ENCODE measurements around the gene TP53INP2. TPM values are rescaled to one million over a fixed set of nuclear protein-coding genes. Genes with fewer than 3 reads are reported as not detected.
"Not testable (repeated sequence)": the region's sequence is repeated elsewhere in the genome, so short reads cannot be mapped to it uniquely, and the experiment has no call there.

TP53INP2 gene
- total and polyA plus RNA-seq, 2 of the 4 experiments (the other 2 are of a cell fraction) = 1.3 to 7.4 TPM

- Histone ChIP-seq H3K9ac (ENCODE audit: low read depth, low read length) (no peak overlapping the region), H3K4me3 (ENCODE audit: insufficient read depth, low read depth, low read length) (no peak overlapping the region), H4K91ac (ENCODE audit: insufficient read depth, low read depth, low read length) (no peak overlapping the region), H3K4me2 (ENCODE audit: low read depth, low read length) (no peak overlapping the region), H3K56ac (ENCODE audit: extremely low read depth, insufficient read depth, low read length) (no peak overlapping the region), H2BK20ac (ENCODE audit: low read depth, low read length) (no peak overlapping the region), H3K27ac (ENCODE audit: insufficient read depth, low read length) (no peak overlapping the region), H2BK15ac (ENCODE audit: low read depth, low read length) (no peak overlapping the region), H3K14ac (replicated peaks; ENCODE audit: low read depth, low read length) (no peak overlapping the region), H4K8ac (ENCODE audit: low read depth in 2 of 2, low read length in 2 of 2) (no peak overlapping the region), H3K4ac (ENCODE audit: low read depth, low read length) (no peak overlapping the region), H3K9me1 (ENCODE audit: insufficient read depth, low read length) (peaks cover 6% of the 10 kb centered on the region), H2BK5ac (ENCODE audit: low read depth, low read length, poor library complexity, severe bottlenecking) (no peak overlapping the region), H3K4me1 (ENCODE audit: control insufficient read depth, insufficient read depth, low read length) (peaks cover 2% of the 10 kb centered on the region; the same call in 1 of the 2 replicates), H3K9me3 (ENCODE audit: control insufficient read depth, insufficient read depth, low read length) (no peaks in the 10 kb centered on the region), H3K18ac (ENCODE audit: low read depth, low read length) (no peak overlapping the region), H2AK5ac (ENCODE audit: low read depth, low read length) (no peak overlapping the region), H3K23ac (ENCODE audit: low read depth, low read length) (no peak overlapping the region), H3K36me3 (ENCODE audit: control insufficient read depth, insufficient read depth, low read length) (no peaks in the 10 kb centered on the region), H2AK9ac (replicated peaks; ENCODE audit: low read depth, low read length, poor library complexity) (no peak overlapping the region), H3K27me3 (ENCODE audit: control insufficient read depth, insufficient read depth, low read length) (no peaks in the 10 kb centered on the region), H2BK120ac (ENCODE audit: low read depth, low read length) (no peak overlapping the region), H4K5ac (ENCODE audit: low read depth, low read length) (no peak overlapping the region), H4K20me1 (ENCODE audit: insufficient read depth, low read length) (peaks cover 12% of the 10 kb centered on the region; the same call in 1 of the 2 replicates), H3K79me1 (ENCODE audit: low read depth in 1 of 2, low read length in 2 of 2) (peaks cover 3 to 15% of the 10 kb centered on the region in 2 experiments; a peak in 3 of 4 replicates), H2AFZ (replicated peaks; ENCODE audit: low read length, poor library complexity) (no peak overlapping the region)
- in situ Hi-C loops (cut with MboI; ENCODE audit: low sequenced_read_pairs) = no loop called here
- DNase-seq (peak; percentile 10), ATAC-seq (ENCODE audit: low read depth) (peak; percentile 29; the same call in 1 of the 2 replicates)
- CTCF ChIA-PET = interaction anchor here (0.7 kb wide), 1 partner anchor 134 kb away, joined by 3 read pairs; no protein-coding TSS in a partner anchor
- BruUV-seq (replicated peaks) = no TSS peak
- dilution Hi-C loops (cut with HindIII; ENCODE audit: low sequenced_read_pairs, unreplicated experiment) = no loop called here
- POLR2A ChIA-PET (ENCODE audit: unreplicated experiment) = no interaction called here
- WGBS, 2 experiments (ENCODE audit: extremely low coverage in 2 of 2, insufficient read length in 1 of 2) = no CpG with 5 or more reads among the region's 5 CpGs
- intact Hi-C loops (cut with micrococcal nuclease) = no loop called here
- TF ChIP-seq SMC3 (IDR thresholded peaks at IDR 0.05; ENCODE audit: low read depth, low read length) (no peak), ELK1 (IDR thresholded peaks at IDR 0.05; ENCODE audit: borderline replicate concordance, low read depth, low read length) (no peak), USF2 (IDR thresholded peaks at IDR 0.05; ENCODE audit: low read depth, low read length) (no peak), CEBPB (IDR thresholded peaks at IDR 0.05; ENCODE audit: low read depth, low read length) (0 out of 2 replicates have a peak, but pooled peaks have one; percentile 3), NFE2L2 (IDR thresholded peaks at IDR 0.05; ENCODE audit: low read depth, low read length) (no peak)
These were observed 40.8 kb upstream of the TP53INP2 start for GRCh38 chr20:34663213-34663943.

GRCh38 chr20:34664751-34665150 is 39.4 kb upstream of the TP53INP2 start:
- H3K9ac ChIP-seq (ENCODE audit: low read depth, low read length); DNase-seq; H3K27me3 ChIP-seq (ENCODE audit: control insufficient read depth, insufficient read depth, low read length); H2AK9ac ChIP-seq (replicated peaks; ENCODE audit: low read depth, low read length, poor library complexity); in situ Hi-C loops (cut with MboI; ENCODE audit: low sequenced_read_pairs); H3K23ac ChIP-seq (ENCODE audit: low read depth, low read length); H3K36me3 ChIP-seq (ENCODE audit: control insufficient read depth, insufficient read depth, low read length); H2AK5ac ChIP-seq (ENCODE audit: low read depth, low read length); dilution Hi-C loops (cut with HindIII; ENCODE audit: low sequenced_read_pairs, unreplicated experiment); H2BK15ac ChIP-seq (ENCODE audit: low read depth, low read length); H3K4me1 ChIP-seq (ENCODE audit: control insufficient read depth, insufficient read depth, low read length); H3K27ac ChIP-seq (ENCODE audit: insufficient read depth, low read length); H3K14ac ChIP-seq (replicated peaks; ENCODE audit: low read depth, low read length); H3K4ac ChIP-seq (ENCODE audit: low read depth, low read length); H2BK120ac ChIP-seq (ENCODE audit: low read depth, low read length); H3K9me3 ChIP-seq (ENCODE audit: control insufficient read depth, insufficient read depth, low read length); H2BK5ac ChIP-seq (ENCODE audit: low read depth, low read length, poor library complexity, severe bottlenecking); H4K8ac ChIP-seq (ENCODE audit: low read depth in 2 of 2, low read length in 2 of 2); ATAC-seq (ENCODE audit: low read depth); H3K9me1 ChIP-seq (ENCODE audit: insufficient read depth, low read length); H3K4me2 ChIP-seq (ENCODE audit: low read depth, low read length); H3K56ac ChIP-seq (ENCODE audit: extremely low read depth, insufficient read depth, low read length); BruUV-seq (replicated peaks); CTCF ChIA-PET; H4K91ac ChIP-seq (ENCODE audit: insufficient read depth, low read depth, low read length); H3K18ac ChIP-seq (ENCODE audit: low read depth, low read length); H3K4me3 ChIP-seq (ENCODE audit: insufficient read depth, low read depth, low read length); POLR2A ChIA-PET (ENCODE audit: unreplicated experiment); H2AFZ ChIP-seq (replicated peaks; ENCODE audit: low read length, poor library complexity); H4K5ac ChIP-seq (ENCODE audit: low read depth, low read length); intact Hi-C loops (cut with micrococcal nuclease); H2BK20ac ChIP-seq (ENCODE audit: low read depth, low read length): not testable (repeated sequence)
- Histone ChIP-seq H3K79me1 (ENCODE audit: low read depth in 1 of 2, low read length in 2 of 2) (peaks cover 3 to 15% of the 10 kb centered on the region in 2 experiments; a peak in 3 of 4 replicates), H4K20me1 (ENCODE audit: insufficient read depth, low read length) (peaks cover 12% of the 10 kb centered on the region; the same call in 1 of the 2 replicates)
- WGBS, 2 experiments (ENCODE audit: extremely low coverage in 2 of 2, insufficient read length in 1 of 2) = no CpG with 5 or more reads among the region's 7 CpGs
